ENCODE results near the gene SCTR.

SCTR gene

DNA sequence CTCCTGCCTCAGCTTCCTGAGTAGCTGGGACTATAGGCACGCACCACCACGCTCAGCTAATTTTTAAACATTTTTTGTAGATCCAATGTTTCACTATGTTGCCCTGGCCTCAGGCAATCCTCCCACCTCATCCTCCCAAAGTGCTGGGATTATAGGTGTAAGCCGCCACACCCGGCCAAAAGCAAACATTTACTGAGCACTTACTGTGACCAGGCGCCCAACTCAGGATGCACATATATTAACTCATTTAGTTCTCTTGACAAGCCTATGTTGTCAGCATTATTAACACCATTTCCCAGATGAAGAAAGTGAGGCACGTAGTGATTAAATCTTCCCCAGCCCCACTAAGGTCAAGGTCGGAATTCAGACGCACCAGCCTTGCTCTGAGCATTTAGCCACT lies 51.5 kb downstream of the SCTR start:
- no peak for DNase-seq

DNA sequence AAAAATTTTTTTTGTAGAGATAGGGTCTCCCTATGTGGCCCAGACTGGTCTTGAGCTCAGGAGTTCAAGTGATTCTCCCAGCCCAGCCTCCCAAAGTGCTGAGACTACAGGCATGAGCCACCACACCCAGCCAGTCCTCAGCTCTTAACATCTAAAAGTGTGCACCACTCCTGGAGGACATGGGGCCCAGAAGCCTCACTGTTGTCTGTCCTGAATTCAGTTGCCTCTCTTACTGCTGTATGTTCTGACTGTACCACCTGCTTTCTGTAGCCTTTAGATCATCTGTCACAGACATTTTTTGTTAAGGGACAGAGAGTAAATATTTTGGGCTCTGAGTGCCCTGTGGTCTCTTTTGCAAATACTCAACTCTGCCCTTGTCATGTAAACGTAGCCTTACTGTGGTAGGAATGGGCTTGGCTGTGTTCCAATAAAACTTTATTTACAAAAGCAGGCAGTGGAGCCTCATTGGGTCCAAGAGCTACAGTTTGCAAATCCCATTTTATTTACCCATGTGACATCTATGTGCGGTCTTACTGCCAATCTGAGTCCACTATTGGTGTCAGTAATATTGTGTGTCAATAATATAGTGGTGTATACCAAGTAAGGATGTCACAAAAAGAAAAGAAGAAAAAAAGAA lies 54.5 kb downstream of the SCTR start:
- DNase-seq: no peak

DNA sequence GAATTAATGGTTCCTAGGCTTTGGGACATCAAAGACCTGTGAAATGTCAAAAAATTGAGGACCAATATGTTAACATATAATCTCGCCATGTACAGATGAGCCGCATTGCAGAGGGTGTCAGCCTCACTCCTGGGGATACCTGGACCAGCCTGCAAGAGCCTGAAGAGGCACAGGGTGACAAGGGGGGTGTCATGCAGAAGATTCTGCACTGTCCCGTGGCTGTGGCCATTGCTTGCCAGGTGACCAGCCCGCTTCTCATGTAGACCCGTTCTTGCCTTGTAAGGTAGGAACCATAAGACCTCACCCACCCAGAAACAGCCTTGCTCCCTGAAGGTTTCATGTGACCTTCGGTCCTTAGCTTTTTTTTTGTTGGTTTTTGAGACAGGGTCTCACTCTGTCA lies 55.2 kb downstream of the SCTR start:
- DNase-seq: no peak

DNA sequence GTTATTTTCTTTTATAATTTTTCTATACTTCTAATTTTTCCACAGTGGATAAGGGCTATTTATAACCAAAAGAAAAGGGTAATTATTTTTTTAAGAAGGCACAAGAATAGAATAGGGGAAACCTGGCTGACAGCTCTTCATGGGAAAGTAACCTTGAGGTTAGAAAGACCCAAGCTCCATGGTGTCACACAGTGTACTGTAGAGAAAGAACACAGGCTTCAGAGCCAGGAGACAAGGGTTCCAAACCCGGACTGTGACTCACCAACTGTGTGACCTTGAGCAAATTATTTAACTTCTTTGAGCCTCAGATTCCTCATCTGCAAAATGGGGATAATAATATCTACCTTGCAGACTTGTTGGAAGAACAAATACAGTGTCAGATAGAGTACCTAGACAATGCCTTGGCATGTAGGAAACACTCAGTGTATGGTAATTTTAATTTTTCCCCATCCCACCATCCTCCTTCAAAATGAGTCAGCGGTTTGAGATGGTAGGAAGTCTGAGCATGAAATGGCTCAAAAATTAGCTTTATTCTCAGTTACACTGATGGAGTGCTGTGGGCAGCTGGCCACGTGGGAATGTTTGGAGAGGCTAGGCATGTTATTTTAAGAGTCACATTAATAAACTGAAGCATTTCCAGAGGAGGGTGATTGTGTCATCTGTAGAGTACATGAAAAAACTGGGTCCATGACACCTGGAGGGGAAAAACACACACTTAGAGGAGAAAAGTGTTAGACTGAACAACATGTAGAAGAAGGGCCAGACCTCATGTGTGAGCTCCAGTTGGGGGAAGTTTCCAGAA lies 55.9 kb downstream of the SCTR start:
- DNase-seq: no peak

DNA sequence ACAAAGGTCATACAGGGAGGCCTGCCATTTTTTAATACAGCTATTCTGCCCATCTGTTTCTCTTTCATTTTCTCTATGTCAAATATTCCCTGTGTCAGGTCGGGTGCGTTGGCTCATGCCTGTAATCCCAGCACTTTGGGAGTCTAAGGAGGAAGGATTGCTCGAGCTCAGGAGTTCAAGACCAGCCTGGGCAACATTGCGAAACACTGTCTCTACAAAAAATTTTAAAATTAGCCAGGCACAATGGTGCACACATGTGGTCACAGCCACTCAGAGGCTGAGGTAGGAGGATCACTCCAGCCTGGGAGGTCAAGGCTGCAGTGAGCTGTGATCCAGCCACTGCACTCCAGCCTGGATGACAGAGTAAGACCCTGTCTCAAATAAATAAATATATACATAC lies 57.9 kb downstream of the SCTR start:
- DNase-seq: no peak

DNA sequence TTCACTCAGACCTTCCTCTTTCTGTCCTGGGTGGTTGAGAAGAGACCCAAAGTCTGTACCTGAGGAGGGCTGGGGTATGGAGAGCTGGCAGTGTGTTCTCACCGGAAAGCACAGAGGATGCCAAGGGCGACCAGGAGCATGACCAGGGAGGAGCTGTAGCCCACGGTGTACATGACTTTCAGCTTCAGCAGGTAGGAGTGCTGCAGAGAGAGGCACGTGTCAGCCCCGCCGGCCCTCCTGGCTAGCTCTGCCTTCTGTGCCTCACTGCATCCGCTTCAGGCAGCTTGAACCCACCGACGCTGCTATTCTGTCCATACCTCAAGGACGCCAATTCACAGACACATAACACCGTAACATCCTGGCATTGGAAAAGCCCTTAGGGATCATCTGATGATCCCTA lies 58.6 kb downstream of the SCTR start:
- no peak for DNase-seq

DNA sequence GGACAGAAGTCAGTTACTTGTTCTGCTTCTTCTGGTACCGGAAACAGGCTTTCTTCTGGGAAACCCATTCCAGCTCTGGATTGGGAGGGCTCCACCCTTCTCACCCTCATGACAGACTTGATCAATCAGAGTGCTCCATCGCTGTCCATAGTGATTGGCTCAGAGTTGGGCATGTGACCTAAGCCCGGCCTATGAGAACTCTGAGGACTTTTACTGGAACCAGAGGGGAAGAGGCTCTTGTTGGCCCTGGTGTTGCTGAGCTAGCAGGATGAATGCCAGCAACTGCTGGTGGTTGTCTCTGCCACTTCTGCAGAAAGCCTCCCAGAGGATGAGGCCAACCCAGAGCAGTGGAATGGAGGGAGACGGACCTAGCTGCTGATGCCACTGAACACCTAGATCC lies 59.3 kb downstream of the SCTR start:
- DNase-seq: no peak

DNA sequence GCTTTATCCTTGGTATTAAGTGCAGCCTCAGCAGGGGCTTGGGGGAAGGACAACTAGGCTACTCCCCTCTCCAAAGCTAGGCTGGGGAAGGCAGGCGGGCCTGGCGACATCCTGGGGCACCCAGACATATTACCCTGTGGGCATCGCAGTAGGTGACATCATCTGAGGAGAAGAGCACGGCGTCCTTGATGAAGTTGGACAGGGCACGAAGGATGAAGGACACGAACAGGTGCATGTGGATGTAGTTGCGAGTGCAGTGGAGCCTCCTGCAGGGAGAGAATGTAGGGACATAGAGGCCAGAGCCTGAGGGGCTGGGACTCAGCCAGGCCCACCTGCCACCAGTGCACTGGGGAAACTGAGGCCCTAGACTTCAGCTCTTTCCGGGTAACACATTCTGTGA lies 60.3 kb downstream of the SCTR start:
- no peak for DNase-seq

DNA sequence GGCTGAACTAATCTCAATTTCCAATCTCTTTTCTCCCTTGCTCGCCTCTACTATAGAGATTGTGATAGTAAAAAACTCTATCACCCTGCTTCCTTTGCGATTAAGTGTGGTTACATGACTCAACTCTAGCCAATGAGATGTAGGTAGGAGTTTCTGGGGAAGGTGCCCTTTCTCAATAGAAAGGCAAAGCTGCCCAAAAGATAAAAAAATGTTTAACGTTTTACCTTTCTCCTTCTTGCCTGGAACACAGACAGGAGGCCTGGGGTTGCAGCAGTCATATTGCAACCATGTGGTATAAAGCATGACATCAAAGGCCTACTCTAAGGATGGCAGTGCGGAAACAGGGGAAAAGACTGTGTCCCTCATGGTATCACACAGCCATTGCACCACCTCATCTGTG lies 61.1 kb downstream of the SCTR start:
- no peak for DNase-seq

DNA sequence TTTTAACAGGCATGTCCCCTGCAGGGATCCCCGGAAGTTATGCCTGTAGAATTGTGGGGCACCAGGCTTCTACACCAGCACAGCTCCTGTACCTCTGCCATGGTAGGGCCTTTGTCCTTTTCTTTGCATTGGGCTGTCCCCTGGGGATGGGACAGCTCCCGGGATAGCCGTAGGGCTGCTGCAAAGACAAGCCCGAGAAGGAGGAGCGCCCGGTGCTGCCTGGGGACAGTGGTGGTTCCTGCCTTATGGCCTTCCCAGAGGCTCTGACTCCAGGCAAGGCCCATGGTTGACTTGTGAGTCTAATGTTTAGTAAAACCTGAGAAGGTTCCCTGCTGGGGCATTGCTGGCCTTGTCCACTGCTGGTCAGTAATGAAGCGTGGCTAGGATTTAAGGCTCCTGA lies 61.7 kb downstream of the SCTR start:
- DNase-seq: no peak

DNA sequence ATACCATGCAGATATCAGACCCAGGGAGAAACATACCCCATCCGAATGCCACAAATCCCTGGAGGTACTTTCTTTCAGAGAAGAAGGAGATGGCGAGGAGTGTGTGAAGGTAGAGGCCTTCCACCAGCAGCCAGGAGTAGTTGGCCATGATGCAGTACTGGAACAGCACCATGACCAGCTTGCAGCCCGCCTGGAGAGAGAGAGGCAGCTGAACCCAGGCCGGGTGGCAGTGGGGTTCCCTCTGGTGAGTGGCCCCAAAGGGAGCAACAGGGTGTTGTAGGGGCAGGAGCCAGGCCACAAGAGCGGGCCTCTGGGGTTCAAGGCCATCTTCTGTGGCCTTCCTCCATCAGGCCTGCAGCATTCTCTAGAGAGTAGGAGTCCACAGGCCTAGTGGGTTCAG lies 62.5 kb downstream of the SCTR start:
- no peak for DNase-seq

DNA sequence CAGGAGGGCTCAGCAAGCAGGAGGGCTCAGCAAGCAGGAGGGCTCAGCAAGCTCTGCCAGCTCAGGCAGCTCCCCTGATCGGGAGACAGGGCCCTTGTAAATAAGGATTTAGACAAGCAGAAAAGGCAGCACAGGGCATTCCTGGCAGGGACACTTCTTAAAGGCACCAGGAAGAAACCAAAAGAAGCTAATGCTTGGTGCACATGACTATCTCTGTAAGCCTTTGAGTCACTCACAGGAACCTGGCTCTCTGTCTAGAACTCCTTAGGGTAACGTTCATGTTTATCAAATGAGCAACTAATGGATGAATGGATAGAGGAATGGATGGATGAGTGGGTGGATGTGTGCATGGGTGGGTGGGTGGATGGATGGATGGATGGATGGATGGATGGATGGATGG lies 64.2 kb downstream of the SCTR start:
- DNase-seq: no peak

DNA sequence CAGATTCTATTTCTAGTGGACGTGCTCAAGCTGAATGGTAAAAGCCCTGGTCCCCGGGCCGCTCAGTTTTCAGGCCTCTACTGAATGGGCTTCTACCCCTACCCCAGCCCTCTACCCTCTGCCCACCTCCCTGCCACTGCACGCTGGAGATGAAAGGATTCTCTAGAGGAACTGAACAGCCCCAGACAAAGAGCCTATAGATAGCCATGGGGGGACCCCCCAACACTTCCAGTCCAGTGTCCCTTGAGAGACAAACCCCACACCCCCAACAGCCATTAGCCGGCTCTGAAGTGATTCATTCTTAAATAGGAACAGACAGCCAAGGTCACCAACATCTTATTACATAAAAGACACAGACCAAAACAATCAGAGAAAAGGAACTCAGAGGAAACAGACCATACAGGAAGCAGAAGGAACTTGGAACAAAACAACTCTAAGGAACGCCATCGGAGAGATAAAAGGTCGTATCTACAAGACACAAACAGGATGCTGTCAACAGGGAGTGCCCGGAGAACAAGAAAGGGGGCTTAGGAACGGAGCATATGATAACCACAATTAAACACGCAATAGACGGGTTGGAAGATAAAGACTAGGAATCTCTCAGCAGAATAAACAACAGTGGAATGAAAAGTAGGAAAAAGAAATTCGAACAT lies 69.1 kb downstream of the SCTR start:
- no peak for DNase-seq

DNA sequence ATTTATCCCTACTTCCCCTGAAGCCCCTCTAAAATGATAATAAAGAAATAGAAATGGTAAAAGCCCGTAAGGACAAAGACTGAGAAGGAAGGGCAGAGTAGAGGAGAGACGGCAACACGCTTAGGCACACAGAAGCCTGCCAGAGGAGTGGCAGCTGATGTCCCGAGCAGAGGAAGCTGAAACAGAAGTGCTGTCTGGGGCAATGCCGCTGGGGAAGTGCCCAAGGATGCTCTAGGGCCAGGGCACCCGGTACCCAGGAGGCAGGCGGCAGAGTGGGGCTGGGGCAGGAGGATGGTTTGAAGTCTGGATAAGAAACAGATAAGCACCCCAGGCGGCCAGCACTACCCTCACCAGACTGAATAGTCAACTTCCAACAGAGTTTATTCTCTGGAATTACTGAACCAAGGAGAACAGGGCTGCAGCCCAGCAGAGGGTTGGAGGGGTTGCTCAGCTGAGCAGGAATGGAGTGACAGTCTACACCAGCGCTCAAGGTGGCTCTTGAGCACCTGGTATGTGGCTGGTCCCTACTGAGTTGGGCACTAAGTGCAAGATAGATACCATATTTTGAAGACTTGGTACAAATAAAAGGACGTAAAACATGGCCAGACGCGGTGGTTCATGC lies 70.2 kb downstream of the SCTR start:
- DNase-seq: no peak

DNA sequence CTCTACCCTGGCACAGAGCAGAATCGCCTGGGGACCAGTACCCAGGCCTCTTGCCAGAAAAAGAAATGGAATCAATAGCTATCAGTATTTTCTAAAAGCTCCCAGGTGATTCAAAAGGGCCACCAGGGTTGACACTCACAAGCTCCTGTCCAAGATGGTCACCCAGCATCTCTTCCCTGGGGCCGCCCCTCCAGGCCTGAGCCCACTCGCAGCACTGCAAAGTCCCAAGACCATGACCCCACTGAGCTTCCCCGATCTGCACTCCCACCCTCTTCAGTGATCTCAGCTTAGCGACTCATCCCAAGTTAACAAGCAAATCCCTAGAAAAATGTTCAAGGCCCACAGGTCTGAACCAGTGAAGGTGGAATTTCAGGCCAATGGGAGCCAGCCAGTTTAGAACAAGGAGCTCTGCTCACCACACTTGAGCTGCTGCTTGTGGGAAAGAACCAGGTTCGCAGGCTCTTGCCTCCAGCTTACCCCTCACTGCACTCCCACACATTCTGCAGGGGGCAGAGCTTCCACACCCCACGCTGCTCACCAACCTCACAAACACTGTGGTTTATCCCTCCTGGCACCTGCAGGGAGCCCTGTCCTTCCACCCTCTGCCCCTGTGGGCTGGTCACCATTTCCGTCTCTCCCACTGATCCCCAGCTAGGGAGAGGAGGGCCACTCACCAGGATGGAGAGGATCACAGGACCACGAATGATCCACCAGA lies 72.8 kb downstream of the SCTR start:
- no peak for DNase-seq

DNA sequence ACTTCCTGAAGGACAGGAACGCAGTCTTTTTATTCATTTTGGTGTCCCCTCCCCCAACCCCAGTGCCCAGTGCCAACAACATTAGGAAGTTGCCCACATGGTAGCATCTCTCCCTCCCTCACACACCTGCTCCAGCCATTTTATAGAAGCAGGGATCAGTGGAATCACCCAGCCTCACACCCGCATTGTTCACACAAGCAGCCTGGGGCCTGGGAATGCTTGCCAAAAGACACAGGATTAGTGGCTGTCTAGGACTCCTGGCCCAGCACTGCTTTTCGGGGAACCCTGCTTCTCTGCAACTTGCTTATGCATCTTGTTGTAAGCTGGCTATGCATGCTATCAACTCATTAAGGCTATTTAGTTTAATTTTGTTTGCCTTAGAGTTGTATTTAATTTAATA lies 74.8 kb downstream of the SCTR start:
- DNase-seq: no peak

DNA sequence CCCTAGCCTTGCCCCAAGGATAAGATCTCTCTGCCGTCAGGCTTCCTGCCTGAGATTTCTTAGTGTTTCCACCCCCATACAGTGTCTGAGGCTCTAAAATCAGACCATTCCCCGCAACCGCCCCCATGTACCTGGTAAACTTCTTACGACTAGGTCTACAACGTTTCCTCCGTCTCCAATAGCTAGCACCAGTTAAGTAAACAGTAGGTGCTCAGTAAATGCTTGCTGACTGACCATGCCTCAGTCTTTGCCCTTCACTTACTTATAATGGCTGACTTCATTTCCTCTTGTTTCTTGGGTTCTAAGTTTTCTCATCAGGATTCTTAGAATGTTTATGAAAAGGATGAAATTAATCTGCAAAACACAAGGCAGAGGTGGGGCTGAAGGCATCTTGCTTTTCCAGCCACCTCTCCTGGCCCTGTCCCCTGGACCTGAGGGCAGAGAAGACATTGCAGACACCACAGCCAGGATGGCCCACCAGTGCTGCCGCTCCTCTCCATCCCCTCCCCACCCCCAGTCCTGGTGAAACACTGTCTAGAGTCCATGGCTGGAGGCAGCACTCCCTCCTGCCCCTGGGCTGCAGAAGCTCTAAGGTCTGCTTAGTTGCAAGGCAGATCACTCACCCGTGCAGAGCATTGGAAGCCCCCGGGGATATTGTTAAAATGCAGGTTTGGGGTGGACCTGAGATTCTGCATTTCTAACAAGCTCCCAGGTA lies 75.7 kb downstream of the SCTR start:
- no peak for DNase-seq

DNA sequence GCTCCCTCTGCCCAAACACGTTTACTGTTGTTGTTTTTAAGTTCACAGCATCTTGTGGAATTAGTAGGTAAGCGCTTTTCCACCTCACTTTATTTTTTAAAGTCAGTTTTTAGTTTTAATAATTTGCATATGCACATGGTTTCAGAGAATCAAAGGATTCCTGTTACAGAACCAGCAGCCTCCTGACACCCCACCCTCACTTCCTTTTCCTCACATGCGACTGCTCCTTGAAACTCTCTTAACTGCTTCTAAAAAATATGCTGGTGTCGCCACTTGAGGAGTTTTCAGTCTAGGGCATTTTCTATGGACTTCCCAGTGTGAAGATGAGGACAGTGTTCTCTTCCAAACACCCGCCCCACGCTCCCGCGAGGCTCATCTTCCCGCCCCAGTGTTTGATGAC lies 78.2 kb downstream of the SCTR start:
- DNase-seq: no peak

DNA sequence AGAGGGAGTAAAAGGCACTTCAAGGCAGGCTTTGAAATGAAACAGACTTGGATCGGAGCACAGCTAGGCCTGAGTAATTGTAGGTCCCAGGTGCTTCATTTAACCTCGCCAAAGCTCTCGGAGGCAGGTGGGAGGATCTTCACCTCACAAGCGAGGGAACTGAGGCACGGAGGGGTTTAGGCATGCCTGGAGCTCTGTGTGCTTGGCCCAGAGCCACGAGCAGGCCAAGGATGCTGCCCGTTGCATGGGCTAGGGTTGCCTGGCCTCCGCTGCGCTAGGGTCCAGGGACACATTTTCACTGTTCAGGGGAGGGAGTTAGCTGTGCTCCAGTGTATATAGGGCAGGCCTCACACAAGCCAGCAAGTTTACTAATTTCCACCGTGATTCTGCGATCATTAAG lies 81.4 kb downstream of the SCTR start:
- no peak for DNase-seq

DNA sequence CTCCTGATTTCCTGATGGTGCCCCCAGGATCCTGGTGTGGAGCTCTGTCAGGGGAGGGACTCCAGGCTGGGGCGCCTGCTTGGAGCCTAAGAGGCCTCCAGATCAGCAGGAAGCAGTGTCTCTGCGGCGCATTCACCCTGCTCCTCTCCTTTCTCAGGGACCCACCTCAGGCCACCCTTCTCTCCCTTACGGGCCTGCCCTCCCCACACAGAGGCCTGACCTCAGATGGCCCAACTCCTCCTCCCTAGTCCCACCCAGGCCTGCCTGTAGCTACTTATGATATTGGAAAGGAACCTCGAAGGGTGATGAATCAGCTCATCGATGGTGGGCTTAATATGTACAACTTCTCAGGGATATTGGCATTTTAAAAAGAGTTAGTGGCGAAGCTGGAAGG lies 82.1 kb downstream of the SCTR start:
- no peak for DNase-seq

DNA sequence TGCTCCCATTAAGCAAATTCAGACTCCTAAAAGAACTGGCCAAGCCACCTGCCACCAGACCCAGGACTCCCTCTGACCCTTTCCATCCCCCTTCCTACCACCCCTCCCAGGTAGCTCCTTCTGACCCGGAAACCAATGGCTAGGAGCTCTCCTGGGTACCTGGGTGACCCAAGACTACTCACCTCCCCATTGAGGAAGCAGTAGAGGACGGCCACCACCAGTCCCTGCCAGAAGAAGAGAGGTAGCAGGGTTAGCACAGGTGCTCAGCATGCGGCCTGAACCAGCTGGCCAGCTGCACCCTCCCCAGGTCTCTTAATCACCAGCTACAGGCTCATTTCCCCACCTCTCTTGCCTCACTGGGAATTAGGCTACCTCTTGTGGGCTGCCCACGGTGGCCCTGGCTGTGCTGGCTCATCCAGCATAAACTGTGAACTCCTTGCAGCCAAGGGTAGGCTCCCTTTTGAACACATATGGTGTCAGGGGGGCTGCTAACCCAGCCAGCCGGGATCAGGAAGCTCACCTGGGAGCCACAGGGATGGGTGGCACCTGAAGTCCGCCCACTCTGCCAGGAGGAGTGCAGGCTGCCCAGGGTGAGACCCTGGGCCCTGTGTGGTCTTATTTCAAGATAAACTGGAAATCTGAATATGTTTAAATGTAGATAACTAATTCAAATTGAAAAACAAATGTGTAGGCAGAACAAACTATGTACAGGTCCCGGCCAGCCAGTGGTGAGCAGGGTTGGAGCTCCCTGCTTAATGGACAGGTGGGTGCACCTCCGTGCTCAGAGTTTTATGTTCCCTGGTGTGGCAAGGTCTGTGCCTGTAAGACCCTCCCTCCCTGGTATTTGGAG lies 82.7 kb downstream of the SCTR start:
- DNase-seq: no peak

DNA sequence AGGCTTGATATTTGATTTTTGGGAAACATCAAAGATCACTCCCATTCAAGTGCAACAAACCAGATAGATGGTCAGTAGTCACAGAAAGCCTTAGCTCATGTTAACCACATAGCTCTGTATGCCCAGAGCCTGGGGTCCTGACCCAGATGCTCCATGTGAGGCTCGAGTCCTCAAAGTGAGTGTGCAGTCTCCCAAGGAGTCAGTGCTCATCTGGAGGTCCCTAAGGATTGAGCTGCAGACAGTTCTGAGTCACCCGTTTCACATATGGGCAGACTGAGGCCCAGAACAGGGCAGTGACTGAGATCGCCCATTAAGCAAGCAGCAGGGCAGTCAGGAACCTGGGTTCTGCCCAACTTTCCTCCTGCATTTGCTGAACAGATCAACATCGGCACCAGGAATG lies 83.4 kb downstream of the SCTR start:
- no peak for DNase-seq

All from stimulated activated CD4-positive, alpha-beta T cell treated with anti-CD3 and anti-CD28 coated beads, Interleukin-15, amount 100 ng/mL, for 24 hours (primary cell).